ENCODE measurements around the gene AUNIP.

The AUNIP gene

GRCh38 chr1:25807480-25808390 is 51.5 kb downstream of the AUNIP start:
- Mint-ChIP-seq H3K4me3 (no peak overlapping the region), H3K36me3 (ENCODE audit: low read depth) (no peaks in the 10 kb centered on the region), H3K27me3 (ENCODE audit: low read depth) (peaks cover 17% of the 10 kb centered on the region), H3K4me1 (ENCODE audit: low read depth) (peaks cover 5% of the 10 kb centered on the region), H3K9me3 (no peaks in the 10 kb centered on the region), H3K27ac (no peak overlapping the region)

DNA sequence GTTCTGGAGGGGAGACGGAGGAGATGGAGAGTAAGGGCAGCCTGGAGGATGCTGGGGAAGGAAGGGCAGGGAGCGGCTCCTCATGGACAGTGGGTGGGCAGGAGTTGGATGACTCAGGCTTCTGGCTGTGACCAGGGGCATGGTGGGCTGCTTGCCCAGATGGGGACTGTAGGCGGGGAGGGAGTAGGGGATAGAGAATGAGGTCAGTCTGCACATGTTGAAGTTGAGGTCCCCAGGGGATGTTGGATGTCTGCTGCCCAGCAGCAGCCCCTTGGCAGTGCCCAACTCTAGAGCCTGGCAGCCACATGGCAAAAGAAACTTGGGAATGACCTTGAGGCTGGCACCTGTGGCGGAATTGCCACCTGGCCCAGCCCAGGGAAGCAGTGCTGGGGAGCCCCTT is 52.8 kb downstream of the AUNIP start:
- no peaks in the 10 kb centered on the region for H3K36me3 Mint-ChIP-seq (ENCODE audit: low read depth)
- H3K4me1 Mint-ChIP-seq (ENCODE audit: low read depth) = peaks cover 7% of the 10 kb centered on the region
- peaks cover 24% of the 10 kb centered on the region for H3K27me3 Mint-ChIP-seq (ENCODE audit: low read depth)
- H3K4me3 Mint-ChIP-seq = no peak overlapping the region
- no peak overlapping the region for H3K27ac Mint-ChIP-seq
- H3K9me3 Mint-ChIP-seq = no peaks in the 10 kb centered on the region

- Mint-ChIP-seq H3K27ac (no peak overlapping the region), H3K9me3 (no peaks in the 10 kb centered on the region), H3K4me3 (no peak overlapping the region), H3K4me1 (ENCODE audit: low read depth) (peaks cover 9% of the 10 kb centered on the region), H3K36me3 (ENCODE audit: low read depth) (no peaks in the 10 kb centered on the region), H3K27me3 (ENCODE audit: low read depth) (peaks cover 27% of the 10 kb centered on the region)
Observed at GRCh38 chr1:25805863-25806225, 53.4 kb downstream of the AUNIP start.

GRCh38 chr1:25804964-25805862 is 54.0 kb downstream of the AUNIP start:
- Mint-ChIP-seq H3K4me1 (ENCODE audit: low read depth) (peaks cover 14% of the 10 kb centered on the region), H3K27me3 (ENCODE audit: low read depth) (peaks cover 31% of the 10 kb centered on the region), H3K36me3 (ENCODE audit: low read depth) (no peaks in the 10 kb centered on the region), H3K4me3 (no peak overlapping the region), H3K9me3 (no peaks in the 10 kb centered on the region), H3K27ac (no peak overlapping the region)

- H3K9me3 Mint-ChIP-seq = no peaks in the 10 kb centered on the region
- peaks cover 14% of the 10 kb centered on the region for H3K4me1 Mint-ChIP-seq (ENCODE audit: low read depth)
- no peak overlapping the region for H3K27ac Mint-ChIP-seq
- H3K36me3 Mint-ChIP-seq (ENCODE audit: low read depth) = no peaks in the 10 kb centered on the region
- no peak overlapping the region for H3K4me3 Mint-ChIP-seq
- H3K27me3 Mint-ChIP-seq (ENCODE audit: low read depth) = peaks cover 31% of the 10 kb centered on the region
Observed at GRCh38 chr1:25804244-25804963, 54.9 kb downstream of the AUNIP start.

DNA sequence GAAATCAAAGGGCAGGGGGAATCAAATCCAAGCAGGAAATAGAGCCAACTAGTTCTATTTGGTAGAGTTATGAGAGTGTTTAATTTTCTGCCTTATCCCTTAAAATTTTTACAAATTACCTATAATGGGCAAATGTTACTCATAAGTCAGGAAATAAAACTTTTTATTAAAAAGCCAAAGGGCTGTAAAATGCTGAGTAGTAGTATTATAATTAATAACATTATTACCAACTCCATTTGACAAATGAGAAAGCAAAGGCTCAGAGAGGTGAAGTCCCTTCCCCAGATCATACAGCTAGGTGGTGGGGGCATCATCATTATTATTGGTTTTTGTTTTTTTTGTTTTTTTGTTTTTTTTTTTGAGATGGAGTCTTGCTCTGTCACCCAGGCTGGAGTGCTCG is 55.9 kb downstream of the AUNIP start:
- Mint-ChIP-seq H3K27me3 (ENCODE audit: low read depth) (peaks cover 31% of the 10 kb centered on the region), H3K36me3 (ENCODE audit: low read depth) (no peaks in the 10 kb centered on the region), H3K27ac (no peak overlapping the region), H3K9me3 (no peaks in the 10 kb centered on the region), H3K4me3 (no peak overlapping the region), H3K4me1 (ENCODE audit: low read depth) (peaks cover 14% of the 10 kb centered on the region)

DNA sequence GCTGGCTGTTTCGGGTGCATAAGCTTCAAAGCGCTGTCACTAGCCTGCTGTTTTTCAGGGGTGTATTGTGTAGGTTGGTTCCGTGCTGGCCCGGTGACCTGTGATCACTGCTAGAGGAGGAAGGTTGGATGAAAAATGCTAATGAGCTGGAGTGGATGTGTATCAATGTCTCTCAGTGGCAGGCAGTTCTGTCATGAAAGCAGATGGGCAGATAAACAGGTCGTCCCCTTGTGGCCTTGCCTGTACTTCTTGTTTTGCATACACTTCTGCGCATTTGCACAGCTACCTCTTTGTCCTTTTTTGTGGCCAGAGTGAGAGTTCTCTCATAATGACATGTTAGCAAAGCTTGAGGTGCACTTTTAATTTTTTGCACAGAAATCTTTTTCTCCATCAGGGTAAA is 56.3 kb downstream of the AUNIP start:
- Mint-ChIP-seq H3K4me3 (no peak overlapping the region), H3K27me3 (ENCODE audit: low read depth) (peaks cover 31% of the 10 kb centered on the region), H3K9me3 (no peaks in the 10 kb centered on the region), H3K27ac (no peak overlapping the region), H3K36me3 (ENCODE audit: low read depth) (no peaks in the 10 kb centered on the region), H3K4me1 (ENCODE audit: low read depth) (peaks cover 14% of the 10 kb centered on the region)

GRCh38 chr1:25800703-25801377 is 58.4 kb downstream of the AUNIP start:
- Mint-ChIP-seq H3K4me1 (ENCODE audit: low read depth) (peaks cover 27% of the 10 kb centered on the region), H3K4me3 (peak overlapping the region; percentile 75), H3K27ac (no peak overlapping the region), H3K9me3 (no peaks in the 10 kb centered on the region), H3K27me3 (ENCODE audit: low read depth) (peaks cover 37% of the 10 kb centered on the region), H3K36me3 (ENCODE audit: low read depth) (peaks cover 2% of the 10 kb centered on the region)

GRCh38 chr1:25799935-25800702 is 59.1 kb downstream of the AUNIP start, which contains the start of gene SELENON:
TSS of gene SELENON (plus strand) at chr1:25800193. CDS start at chr1:25800231, 38 bp downstream.
- Mint-ChIP-seq H3K4me1 (ENCODE audit: low read depth) (peaks cover 27% of the 10 kb centered on the region), H3K9me3 (no peaks in the 10 kb centered on the region), H3K27me3 (ENCODE audit: low read depth) (peaks cover 43% of the 10 kb centered on the region), H3K27ac (no peak within 1 kb of the TSS), H3K4me3 (peak within 1 kb of the TSS; percentile 75), H3K36me3 (ENCODE audit: low read depth) (peaks cover 2% of the 10 kb centered on the region)

DNA sequence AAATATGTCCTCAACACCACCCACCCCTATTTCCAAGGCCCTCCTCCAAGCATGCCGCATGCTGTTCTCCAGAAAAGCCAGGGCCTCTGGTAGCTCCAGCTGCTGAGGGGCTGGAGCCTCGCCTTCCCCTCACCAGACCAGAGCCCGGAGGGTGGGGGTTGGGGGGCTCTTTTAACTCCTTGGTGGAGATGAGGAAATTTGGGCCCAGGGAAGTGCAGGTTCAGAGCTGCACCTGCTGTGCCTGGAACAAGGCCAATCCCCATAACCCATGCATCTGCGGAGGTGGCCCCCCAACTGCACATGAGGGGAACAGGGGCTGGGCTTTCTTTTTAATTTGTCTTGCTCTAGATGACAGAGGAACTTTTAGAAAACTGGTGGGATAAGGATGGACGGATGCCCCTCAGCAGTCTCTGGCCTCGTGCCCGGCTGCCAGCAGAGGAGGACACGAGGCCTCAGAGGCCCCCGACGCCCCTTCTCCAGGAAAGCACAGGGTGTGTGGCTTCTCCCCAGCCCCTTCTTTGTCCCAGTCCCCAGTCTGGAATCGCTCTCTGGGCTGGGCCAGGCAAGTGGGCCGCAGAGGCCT is 59.8 kb downstream of the AUNIP start:
- no peak overlapping the region for H3K27ac Mint-ChIP-seq
- peaks cover 27% of the 10 kb centered on the region for H3K4me1 Mint-ChIP-seq (ENCODE audit: low read depth)
- H3K4me3 Mint-ChIP-seq = peak overlapping the region; percentile 52
- H3K27me3 Mint-ChIP-seq (ENCODE audit: low read depth) = peaks cover 43% of the 10 kb centered on the region
- H3K36me3 Mint-ChIP-seq (ENCODE audit: low read depth) = peaks cover 2% of the 10 kb centered on the region
- no peaks in the 10 kb centered on the region for H3K9me3 Mint-ChIP-seq

DNA sequence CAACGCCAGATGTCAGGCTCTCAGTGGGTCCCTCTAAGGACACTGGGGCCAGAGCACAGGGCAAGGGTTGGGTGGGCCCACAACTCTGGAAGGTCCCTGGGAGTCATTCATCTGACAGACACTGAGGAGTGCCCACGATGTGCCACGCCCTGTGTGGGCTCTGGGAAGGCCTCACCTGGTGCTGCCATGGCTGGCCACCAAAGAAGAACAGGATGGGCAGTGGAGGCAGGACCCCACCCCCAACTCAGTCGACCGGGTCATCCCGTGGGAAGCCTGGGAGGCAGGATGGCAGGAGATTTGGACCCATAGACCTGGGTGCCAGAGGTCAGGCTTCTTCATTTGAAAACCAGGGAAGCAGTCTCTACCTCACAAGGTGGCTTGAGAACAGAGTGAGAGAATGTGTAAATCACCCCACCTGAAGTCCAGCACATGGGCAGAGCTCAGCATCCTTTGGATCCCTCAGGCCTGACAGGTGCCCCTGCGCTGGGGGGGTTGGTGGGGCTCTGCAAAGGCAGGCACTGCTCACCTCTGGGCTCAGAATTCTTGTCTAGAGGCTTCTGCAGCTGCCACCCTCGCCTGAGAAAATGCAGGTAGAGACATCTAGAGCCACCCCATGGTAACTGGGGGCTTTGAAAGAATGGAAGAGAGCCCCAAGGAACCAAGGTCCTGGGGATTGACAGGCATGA is 60.4 kb downstream of the AUNIP start:
- peak overlapping the region; percentile 52 for H3K4me3 Mint-ChIP-seq
- H3K4me1 Mint-ChIP-seq (ENCODE audit: low read depth) = peaks cover 24% of the 10 kb centered on the region
- H3K27me3 Mint-ChIP-seq (ENCODE audit: low read depth) = peaks cover 45% of the 10 kb centered on the region
- H3K9me3 Mint-ChIP-seq = no peaks in the 10 kb centered on the region
- no peak overlapping the region for H3K27ac Mint-ChIP-seq
- peaks cover 2% of the 10 kb centered on the region for H3K36me3 Mint-ChIP-seq (ENCODE audit: low read depth)

DNA sequence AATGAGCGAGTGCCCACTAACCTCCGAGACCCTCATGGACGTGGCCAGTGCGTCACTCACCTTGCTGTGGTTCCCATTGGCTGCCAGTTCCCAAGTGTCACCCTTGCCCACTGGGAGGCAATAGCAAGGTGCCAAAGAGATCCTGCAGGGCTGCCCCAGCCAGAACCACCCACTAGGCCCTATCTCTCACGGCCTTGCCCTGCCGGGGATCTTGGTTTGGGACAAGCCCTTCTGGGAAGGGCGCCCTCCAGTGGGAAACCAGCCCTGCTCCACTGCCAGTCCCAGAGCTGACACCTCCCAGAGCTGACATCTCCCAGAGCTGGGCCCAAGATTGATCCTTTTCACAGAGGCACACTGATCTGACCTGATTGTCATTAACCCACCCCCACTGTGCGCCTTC is 61.3 kb downstream of the AUNIP start:
- no peak overlapping the region for H3K27ac Mint-ChIP-seq
- H3K4me1 Mint-ChIP-seq (ENCODE audit: low read depth) = peaks cover 24% of the 10 kb centered on the region
- H3K4me3 Mint-ChIP-seq = no peak overlapping the region
- H3K27me3 Mint-ChIP-seq (ENCODE audit: low read depth) = peaks cover 47% of the 10 kb centered on the region
- H3K36me3 Mint-ChIP-seq (ENCODE audit: low read depth) = peaks cover 2% of the 10 kb centered on the region
- no peaks in the 10 kb centered on the region for H3K9me3 Mint-ChIP-seq
